MG63 (cell line): ENCODE measurements around the gene CROT. TPM values are rescaled to one million over a fixed set of nuclear protein-coding genes. Genes with fewer than 3 reads are reported as not detected.
"Not testable (repeated sequence)": the region's sequence is repeated elsewhere in the genome, so short reads cannot be mapped to it uniquely, and the experiment has no call there.

ENCODE experiments used
- DNase-seq: peaks from one replicate; pipeline ENCODE4 v3.0.0-alpha.2; 2020
- H3K27me3 ChIP-seq: fragments of 250-450 bp; sonication (Bioruptor Pico); 2 replicates; pipeline ENCODE4 v1.5.1; 2020; ENCODE audit warnings: mild to moderate bottlenecking, moderate library complexity
- H3K36me3 ChIP-seq: fragments of 250-450 bp; sonication (Bioruptor Pico); 2 replicates; pipeline ENCODE4 v1.5.1; 2020; ENCODE audit warnings: mild to moderate bottlenecking, moderate library complexity
- H3K4me3 ChIP-seq: fragments of 250-450 bp; sonication (Bioruptor Pico); 2 replicates; pipeline ENCODE4 v1.5.1; 2020; ENCODE audit warnings: mild to moderate bottlenecking, moderate library complexity
- H3K9me3 ChIP-seq: fragments of 250-450 bp; sonication (Bioruptor Pico); 2 replicates; pipeline ENCODE4 v1.5.1; 2020; ENCODE audit warnings: mild to moderate bottlenecking, moderate library complexity
- total RNA-seq: library from RNA; depleted of rRNA; stranded (reverse); fragments of >200 nt; shearing (Covaris generic); gene quantifications from 2 replicates; pipeline ENCODE4 v1.2.3, GENCODE V29; 2014; ENCODE audit warnings: low replicate concordance; rRNA removed

CROT gene, protein sequence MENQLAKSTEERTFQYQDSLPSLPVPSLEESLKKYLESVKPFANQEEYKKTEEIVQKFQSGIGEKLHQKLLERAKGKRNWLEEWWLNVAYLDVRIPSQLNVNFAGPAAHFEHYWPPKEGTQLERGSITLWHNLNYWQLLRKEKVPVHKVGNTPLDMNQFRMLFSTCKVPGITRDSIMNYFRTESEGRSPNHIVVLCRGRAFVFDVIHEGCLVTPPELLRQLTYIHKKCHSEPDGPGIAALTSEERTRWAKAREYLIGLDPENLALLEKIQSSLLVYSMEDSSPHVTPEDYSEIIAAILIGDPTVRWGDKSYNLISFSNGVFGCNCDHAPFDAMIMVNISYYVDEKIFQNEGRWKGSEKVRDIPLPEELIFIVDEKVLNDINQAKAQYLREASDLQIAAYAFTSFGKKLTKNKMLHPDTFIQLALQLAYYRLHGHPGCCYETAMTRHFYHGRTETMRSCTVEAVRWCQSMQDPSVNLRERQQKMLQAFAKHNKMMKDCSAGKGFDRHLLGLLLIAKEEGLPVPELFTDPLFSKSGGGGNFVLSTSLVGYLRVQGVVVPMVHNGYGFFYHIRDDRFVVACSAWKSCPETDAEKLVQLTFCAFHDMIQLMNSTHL
- 3.3 and 4.5 TPM in 2 replicates for total RNA-seq

DNA sequence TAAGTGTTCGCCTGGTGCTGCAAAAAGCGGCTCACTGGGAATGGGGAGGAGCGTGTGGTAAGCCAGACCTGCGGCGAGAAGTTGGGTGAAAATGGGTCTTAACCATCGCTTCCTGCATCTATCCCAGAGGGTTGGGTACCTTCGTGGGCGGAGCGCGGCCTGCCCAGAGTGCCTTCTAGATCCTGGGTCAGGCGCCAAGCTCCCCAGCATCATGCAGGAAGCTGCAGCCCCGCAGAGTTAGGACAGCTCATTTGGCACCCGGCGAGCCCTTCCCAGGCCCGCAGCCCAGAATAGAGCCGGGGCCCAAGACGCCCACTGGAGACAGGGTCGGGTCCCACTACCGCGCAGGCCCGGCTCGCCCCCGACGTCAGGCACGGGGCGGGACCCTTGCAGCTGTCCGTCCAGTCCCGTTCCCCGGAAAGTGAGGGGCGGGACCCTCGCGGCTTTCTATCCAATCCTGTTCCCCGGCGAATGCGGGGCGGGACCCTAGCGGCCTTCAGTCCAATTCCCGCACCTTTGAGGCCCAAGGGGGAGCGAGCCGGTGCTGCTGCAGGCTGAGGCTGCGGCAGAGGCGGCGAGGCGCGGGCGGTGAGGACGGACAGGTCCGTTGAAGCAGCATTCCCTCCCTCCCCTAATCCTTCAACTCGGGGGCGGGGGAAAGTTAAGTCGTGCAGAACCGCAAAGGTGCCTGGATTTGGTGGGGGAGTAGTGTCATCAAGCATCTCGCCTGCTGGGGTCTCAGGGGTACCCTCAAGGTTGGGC, at the start of gene CROT:
Gene CROT (plus strand): TSS at position 499 of the 762 bp plus-strand sequence. CDS start 3,405 bp downstream, outside the sequence.
- H3K36me3 ChIP-seq: peaks cover 10% of the 10 kb centered on the region; the same call in 1 of the 2 replicates
- H3K27me3 ChIP-seq: no peaks in the 10 kb centered on the region
- peak; percentile 97 for DNase-seq
- H3K4me3 ChIP-seq: peak within 1 kb of the TSS; percentile 51
- no peaks in the 10 kb centered on the region for H3K9me3 ChIP-seq

DNA sequence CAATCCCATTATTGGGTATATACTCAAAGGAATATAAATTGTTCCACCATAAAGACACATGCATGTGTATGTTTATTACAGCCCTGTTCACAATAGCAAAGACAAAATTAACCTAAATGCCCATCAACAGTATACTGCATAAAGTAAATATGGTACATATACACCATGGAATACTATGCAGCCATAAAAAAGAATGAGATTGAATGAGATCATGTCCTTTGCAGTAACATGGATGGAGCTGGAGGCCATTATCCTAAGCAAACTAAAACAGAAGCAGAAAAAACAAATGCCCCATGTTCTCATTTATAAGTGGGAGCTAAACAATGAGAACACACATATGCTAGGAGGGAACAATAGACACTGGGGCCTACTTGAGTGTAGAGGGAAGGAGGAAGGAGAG, 44.7 kb upstream of the CROT start:
- Histone ChIP-seq H3K36me3 (no peaks in the 10 kb centered on the region), H3K4me3 (no peak overlapping the region), H3K27me3 (no peaks in the 10 kb centered on the region), H3K9me3 (no peaks in the 10 kb centered on the region)
- DNase-seq: no peak

DNA sequence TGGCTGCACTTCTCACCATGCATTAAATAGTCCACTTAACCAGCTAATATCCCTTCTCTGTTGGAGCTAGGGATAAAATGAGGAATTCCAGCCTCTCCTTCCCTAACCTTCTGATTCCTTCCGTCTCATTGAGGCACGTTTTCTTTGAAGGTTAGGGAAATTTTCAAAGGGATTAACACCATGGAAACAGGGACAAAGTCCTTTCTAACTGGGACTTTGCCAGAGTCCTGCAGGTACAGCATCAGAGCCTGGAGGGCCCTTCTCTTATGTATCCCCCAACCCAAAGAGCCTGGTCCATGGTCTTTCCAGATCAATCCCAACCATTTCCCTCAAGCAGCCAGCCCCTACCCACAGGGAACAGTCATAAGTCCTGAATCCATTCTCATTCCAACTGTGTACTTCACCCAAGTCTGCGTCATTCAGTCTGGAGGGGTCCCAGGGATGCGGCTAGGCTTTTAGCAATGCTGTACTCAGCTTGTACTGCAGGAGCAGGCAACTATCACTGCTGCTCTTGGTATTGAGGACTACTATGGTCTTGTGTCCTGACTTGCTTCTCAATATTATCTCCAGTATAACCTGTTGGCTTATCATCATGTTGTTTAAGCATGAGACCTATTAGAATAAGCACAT, 34.6 kb upstream of the CROT start:
- no peaks in the 10 kb centered on the region for H3K9me3 ChIP-seq
- H3K36me3 ChIP-seq: no peaks in the 10 kb centered on the region
- no peak overlapping the region for H3K4me3 ChIP-seq
- peak; percentile 57 for DNase-seq
- no peaks in the 10 kb centered on the region for H3K27me3 ChIP-seq

DNA sequence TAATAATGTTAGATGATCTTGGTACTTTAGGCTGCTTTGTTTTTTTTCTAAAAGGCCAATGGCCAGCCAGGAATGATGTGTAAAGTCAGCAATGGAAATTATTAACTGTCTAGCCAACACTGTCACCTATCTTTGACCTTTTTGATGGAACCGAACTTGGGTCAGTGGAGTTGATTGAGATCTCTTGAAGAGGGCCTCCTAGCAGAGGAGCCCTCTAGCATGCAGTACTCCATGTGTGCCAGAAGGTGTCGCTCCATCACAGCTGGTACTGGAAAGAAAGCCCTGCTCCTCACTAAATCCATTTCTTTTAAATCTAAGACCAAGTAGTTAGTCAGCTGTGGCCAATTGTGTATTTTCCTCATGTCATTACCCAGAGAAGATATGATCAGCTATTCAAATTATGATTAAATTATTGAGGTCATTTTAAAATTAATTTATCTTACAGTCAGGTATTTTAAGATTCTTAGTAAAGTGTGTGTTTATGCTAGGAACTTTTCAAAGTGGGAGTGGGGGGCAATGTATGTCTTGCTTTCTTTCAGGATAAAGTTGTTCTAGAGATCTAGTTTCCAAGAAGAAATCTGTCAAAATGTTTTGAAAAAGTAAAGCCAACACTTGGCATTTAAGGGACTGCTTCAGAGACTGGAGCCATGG, 33.1 kb upstream of the CROT start:
- no peaks in the 10 kb centered on the region for H3K9me3 ChIP-seq
- DNase-seq: peak; percentile 24
- no peaks in the 10 kb centered on the region for H3K27me3 ChIP-seq
- no peaks in the 10 kb centered on the region for H3K36me3 ChIP-seq
- H3K4me3 ChIP-seq: no peak overlapping the region

DNA sequence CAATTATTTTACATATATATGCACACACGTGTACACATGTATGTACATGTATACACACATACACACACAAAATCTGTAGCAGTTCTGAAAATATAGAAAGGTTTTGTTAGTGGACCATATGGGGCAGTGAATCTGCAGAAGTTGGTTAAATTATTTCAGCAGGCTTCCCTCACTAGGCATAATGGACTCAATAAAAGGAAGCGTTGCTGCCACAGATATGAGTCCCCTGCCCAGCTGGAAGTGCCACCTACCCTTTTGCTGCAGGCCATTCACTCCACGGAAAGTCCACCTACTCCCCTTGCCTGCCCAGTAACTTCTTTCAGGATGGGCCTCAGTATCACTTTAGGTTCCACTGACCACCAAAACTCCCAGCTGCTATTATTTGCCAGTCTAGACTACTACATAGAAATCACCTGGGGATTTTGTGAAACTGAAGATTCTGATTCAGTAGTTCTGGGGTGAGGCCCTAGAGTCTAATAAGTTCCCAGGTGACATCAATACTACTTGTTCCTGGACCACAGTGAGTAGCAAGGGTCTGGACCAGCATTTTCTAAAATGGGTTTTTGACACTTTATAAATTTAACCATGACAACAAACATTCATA, 29.3 kb upstream of the CROT start:
- no peaks in the 10 kb centered on the region for H3K36me3 ChIP-seq
- no peaks in the 10 kb centered on the region for H3K9me3 ChIP-seq
- H3K27me3 ChIP-seq: no peaks in the 10 kb centered on the region
- H3K4me3 ChIP-seq: no peak overlapping the region
- DNase-seq: no peak

DNA sequence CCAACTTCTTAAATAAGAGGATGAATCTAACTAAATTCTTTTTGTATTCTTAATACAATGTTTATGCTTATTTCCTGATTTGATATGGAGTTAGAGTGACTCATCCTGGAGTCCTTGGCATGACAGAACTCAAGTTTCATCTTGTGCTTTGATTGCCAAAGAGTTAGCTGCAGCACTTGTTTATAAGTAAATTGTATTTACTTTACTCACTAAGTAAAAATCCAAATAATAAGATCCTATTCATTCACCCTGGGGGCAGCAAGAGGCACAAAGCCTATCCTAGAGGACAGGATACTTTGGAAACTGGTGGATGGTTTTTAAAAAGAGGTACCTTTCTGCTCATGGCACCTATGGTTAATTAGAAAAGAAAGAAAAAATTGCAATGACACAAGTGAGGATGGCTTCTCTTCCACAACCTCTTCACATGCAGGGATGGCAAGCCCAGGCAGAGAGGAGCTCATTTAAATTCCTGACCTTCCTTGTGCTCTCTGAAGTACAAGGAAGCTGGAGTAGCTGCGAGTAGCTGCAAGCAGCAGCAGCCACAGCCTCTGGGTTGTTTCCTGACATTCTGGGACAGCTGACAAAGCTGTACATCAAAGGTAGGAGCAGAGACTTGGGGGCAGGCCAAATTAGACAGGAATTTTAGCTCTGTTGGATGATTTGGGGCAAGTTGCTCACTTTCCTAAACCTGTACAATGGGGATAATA, 28.5 kb upstream of the CROT start:
- H3K4me3 ChIP-seq: no peak overlapping the region
- DNase-seq: peak; percentile 54
- no peaks in the 10 kb centered on the region for H3K9me3 ChIP-seq
- H3K36me3 ChIP-seq: no peaks in the 10 kb centered on the region
- H3K27me3 ChIP-seq: no peaks in the 10 kb centered on the region

DNA sequence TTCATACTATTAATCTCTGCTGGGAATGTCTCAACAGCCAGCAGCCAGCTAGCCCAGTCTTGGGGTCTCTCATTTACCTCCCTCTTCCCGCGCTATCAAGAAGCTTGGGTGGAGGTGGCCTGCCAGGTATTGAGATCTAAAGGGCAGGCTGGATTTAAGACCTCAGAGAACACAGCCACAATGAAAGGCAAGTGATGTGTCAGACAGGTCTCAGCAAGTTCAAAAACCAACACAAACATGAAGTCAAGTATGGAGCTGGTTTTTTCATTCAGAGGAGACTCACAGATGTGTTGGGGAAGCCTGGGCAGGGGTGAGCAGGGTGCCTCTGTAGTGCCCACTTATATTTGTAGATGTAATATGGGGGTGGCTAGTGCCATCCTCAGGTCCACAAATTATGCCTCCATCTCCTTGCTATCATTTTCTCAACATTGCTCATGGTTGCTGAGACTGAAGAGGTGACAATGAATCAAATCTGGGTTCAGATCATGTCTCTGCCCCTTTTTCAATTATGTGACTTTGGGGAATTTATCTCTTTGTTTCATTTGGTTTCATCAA, 27.7 kb upstream of the CROT start:
- no peaks in the 10 kb centered on the region for H3K27me3 ChIP-seq
- H3K9me3 ChIP-seq: no peaks in the 10 kb centered on the region
- no peak for DNase-seq
- no peaks in the 10 kb centered on the region for H3K36me3 ChIP-seq
- no peak overlapping the region for H3K4me3 ChIP-seq

DNA sequence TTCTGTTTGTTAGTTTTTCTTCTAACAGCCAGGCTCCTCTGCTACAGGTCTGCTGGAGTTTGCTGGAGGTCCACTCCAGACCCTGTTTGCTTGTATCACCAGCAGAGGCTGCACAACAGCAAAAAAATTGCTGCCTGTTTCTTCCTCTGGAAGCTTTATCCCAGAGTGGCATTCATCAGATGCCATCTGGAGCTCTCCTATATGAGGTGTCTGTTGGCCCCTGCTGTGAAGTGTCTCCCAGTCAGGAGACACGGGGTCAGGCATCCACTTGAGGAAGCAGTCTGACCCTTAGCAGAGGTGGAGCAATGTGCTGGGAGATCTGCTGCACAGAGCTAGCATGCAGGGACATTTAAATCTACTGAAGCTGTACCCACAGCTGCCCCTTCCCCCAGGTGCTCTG, 26.7 kb upstream of the CROT start:
- Histone ChIP-seq H3K9me3 (no peaks in the 10 kb centered on the region), H3K27me3 (no peaks in the 10 kb centered on the region), H3K4me3 (peak overlapping the region; percentile 34), H3K36me3 (no peaks in the 10 kb centered on the region)
- peak; percentile 63 for DNase-seq

DNA sequence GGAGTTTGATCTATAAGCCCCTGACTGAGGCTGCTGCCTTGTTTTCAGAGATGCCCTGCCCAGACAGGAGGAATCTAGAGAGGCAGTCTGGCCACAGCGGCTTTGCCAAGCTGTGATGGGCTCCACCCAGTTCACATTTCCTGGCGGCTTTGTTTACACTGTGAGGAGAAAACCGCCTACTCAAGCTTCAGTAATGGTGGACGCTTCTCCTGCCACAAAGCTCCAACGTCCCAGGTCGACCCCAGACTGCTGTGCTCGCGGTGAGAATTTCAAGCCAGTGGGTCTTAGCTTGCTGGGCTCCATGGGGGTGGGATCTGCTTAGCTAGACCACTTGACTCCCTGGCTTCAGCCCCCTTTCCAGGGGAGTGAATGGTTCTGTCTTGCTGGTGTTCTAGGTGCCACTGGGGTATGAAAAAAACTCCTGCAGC, 26.3 kb upstream of the CROT start:
- H3K27me3 ChIP-seq, H3K36me3 ChIP-seq, H3K9me3 ChIP-seq: not testable (repeated sequence)
- H3K4me3 ChIP-seq: peak overlapping the region; percentile 34
- peak; percentile 74 for DNase-seq

DNA sequence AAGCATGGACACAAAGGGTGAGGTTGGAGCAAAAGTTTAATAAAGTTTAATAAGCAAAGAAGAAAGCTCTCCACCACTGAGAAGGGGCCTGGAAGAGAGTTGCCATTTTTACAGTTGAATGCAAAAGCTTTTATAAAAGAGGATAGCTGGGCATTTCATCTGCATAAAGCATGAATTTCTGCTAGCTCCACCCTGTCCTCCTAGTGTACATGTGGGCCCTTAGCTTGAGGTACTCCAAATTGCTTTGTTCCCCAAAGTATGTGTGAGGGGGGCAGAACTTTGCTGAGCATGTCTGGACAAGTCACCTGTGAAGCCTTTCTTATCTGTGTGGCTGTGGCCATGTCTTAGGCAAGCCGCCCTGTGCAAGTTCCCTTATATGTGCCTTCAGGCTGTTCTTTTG, 22.6 kb upstream of the CROT start:
- Histone ChIP-seq H3K36me3 (no peaks in the 10 kb centered on the region), H3K9me3 (0 out of 2 replicates have a peak, but pooled peaks cover under 1% of the 10 kb centered on the region), H3K4me3 (no peak overlapping the region), H3K27me3 (no peaks in the 10 kb centered on the region)
- DNase-seq: no peak

DNA sequence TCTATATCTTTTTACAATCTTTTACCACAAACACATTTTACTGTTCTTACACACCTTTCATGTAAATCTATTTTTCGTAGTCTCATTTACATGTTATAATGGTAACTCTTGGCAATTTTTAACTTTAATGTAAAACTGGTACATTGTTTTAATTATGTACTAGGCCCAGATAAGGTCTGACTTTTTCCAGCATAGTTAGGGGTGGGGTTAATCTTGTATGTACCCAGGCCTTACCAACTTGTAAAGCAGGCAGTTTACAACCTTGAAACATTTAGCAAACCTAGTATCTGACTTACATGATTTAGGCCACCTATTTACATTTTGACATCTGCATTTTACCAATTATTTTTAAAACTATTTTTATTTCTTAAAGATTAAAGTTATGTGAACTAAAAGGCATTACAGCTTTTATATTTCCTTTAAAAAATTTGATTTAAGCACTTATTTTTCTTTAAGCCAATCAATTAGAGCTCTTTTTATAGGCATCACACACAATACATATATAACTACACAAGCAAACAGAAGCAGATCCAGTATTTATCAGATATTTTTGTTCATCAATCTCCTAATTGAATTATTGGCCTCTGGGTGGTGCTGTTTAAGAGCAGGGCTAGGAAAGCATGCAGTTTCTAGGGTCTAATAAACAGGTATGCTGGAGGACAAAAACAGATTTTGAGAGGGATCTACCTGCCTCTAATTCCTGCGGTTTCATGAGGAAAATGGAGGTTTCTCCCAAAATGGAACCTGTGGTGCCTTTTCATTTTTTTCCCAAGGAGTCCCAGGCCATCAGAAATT, 19.7 kb upstream of the CROT start:
- H3K4me3 ChIP-seq: no peak overlapping the region
- H3K9me3 ChIP-seq: 0 out of 2 replicates have a peak, but pooled peaks cover 2% of the 10 kb centered on the region
- H3K36me3 ChIP-seq: no peaks in the 10 kb centered on the region
- H3K27me3 ChIP-seq: no peaks in the 10 kb centered on the region
- DNase-seq: no peak

DNA sequence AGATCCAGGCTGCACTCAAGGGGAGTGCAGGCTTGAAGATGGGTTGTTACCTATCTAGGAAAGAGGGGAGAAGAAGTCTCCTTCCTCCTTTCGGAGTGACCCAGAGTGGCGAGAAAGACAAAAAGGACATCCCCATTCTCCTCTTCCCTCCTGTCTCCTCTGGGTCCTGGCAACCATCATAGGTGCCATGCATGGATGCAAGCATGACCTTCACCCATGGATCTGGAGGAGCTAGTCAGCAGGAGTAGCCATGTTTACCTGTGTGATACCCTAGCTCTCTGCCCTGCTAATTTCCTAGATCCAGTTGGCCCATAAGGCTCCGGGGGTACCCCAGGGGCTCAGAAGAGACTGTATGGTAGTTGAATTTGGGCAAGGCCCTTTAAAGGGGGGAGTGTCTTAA, 17.2 kb upstream of the CROT start:
- no peak for DNase-seq
- no peak overlapping the region for H3K4me3 ChIP-seq
- 0 out of 2 replicates have a peak, but pooled peaks cover 2% of the 10 kb centered on the region for H3K9me3 ChIP-seq
- no peaks in the 10 kb centered on the region for H3K27me3 ChIP-seq
- H3K36me3 ChIP-seq: no peaks in the 10 kb centered on the region

DNA sequence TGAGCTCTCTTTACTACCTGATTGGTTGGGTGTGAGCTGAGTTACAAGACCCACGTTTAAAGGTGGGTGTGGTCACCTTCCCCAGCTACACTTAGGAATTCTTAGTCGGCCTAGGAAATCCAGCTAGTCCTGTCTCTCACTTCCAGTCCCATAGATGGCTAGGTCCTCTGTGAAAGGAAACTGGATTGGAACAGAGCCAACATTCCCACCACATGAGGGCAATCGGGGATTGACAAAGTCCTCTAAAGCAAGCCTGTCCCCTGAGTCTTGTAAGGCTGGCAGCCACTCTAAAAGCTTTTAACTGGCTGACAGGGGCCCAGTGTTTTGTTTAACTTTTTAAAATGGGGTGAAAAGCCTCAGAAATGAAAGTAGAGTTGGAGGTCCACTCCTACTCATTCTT, 15.1 kb upstream of the CROT start:
- DNase-seq: no peak
- Histone ChIP-seq H3K9me3 (0 out of 2 replicates have a peak, but pooled peaks cover 2% of the 10 kb centered on the region), H3K4me3 (no peak overlapping the region), H3K27me3 (no peaks in the 10 kb centered on the region), H3K36me3 (no peaks in the 10 kb centered on the region)

DNA sequence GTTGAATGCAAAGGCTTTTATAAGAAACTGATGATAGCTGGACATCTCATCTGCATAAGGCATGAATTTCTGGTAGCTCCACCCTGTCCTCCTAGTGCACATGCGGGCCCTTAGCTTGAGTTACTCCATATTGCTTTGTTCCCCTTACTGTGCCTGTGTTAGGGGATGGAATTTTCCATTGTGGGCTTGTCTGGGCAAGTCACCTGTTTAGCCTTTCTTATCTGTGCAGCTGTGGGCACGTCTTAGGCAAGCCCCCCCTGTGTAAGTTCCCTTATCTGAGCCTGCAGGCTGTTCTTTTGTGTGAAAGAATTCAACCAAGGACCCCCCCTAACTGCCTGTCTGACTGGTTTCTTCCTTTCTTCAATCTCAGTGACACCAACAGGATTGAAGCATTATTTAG, 14.5 kb upstream of the CROT start:
- Histone ChIP-seq H3K4me3 (no peak overlapping the region), H3K36me3 (no peaks in the 10 kb centered on the region), H3K27me3 (no peaks in the 10 kb centered on the region), H3K9me3 (0 out of 2 replicates have a peak, but pooled peaks cover 2% of the 10 kb centered on the region)
- DNase-seq: no peak
